ENCODE data around the gene DIP2B.

DIP2B gene

DNA sequence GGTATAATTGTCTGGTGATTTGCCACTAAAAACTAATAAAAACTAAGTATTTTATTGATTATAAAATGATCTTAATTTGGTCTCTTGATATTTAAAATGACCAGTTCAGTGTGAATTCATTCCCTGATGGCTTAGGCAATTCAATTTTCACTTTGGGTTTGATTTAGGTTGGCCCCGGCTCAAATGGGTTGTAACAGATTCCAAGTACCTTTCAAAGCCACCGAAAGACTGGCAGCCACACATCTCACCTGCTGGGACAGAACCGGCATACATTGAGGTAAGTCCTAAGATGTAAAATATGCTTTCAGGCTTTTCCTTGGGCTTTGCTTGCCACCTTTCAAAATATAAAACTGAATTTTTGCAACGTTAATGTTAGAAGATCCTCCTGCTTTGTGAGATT lies 181.6 kb downstream of the DIP2B start:
- DNase-seq, result no peak

DNA sequence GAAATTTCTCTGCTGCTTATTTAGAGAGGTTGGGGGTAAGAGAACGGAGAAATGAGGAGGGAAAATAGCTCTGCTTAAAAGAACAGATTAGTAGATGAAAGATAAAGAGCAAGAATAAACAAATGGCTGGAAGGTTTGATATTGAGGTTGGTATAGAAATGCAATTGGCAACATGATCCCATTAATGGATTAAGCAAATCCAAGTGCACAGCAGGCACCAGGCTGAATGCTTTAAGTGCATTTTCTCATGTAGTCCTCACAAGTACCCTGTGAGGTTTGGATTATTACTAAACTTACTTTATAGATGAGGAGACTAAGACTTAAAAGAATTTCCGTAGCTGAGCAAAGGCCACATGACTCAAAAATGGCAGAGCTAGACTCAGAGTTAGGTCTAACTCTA lies 182.2 kb downstream of the DIP2B start:
- no peak for DNase-seq

DNA sequence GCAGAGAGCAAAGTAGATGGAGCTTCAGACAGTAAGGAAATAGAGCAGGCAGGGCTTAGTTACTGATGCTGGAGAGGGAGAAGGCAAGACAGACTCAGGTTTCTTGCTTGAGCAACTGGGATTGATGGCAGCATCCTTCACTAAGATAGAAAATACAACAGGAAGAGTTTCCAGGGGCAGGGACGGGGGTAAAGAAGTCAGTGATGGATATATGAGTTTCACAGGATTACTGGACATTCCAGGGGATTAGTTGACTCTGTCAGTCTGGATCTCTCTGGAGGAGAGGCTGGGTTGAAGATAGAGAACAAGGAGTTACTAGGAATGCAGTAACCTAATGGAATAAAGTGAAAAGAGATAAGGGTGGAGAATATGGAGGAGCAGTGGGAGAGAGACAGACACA lies 184.7 kb downstream of the DIP2B start:
- DNase-seq, result no peak

DNA sequence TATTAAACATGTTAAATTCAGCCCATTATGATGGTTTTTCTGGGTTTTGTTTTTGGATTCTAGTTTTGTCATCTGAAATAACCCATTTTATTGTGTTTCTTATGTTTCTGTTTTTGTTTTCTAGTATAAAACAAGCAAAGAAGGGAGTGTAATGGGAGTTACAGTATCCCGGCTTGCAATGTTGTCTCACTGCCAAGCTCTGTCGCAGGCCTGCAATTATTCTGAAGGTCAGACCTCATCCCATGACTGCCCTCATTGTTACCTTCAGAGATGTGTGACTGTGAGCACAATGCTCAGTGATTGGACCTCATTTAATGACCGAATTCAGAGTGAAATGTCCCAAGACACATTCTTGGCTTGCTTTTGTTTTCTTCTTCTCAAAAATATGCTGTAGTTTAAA lies 186.1 kb downstream of the DIP2B start:
- no peak for DNase-seq

DNA sequence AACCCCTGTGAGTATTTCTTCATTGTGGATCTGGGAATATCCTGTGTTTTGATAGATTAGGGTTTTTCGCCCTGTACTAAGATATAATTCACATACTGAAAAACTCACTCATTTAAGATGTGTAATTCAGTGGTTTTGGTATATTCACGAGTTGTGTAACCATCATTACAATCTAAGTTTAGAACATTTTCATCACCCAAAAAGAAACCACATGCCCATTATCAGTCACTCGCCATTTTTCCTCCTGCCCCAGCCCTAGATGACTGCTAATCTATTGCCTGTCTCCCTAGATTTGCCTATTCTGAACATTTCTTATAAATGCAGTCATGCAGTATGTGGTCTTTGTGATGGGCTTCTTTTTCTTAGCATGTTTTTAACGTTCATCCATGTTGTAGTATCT lies 191.2 kb downstream of the DIP2B start:
- DNase-seq, result no peak

DNA sequence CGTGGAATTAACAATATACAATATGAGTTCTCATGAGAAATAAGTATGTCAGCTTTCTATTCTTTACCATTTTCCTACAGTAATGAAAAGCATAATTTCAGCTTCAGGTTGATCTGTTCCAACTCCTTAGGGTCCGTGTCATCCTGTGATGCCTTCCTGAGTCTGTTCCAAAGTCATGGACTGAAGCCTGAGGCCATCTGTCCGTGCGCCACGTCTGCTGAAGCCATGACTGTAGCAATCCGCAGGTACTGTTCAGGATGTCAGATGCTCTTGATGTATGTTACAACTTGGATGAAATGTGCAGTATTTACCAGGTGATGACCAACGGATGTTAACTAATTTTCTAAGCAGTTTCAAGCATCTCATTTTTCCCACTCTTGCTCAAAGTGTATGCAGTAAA lies 192.1 kb downstream of the DIP2B start:
- DNase-seq, result no peak

DNA sequence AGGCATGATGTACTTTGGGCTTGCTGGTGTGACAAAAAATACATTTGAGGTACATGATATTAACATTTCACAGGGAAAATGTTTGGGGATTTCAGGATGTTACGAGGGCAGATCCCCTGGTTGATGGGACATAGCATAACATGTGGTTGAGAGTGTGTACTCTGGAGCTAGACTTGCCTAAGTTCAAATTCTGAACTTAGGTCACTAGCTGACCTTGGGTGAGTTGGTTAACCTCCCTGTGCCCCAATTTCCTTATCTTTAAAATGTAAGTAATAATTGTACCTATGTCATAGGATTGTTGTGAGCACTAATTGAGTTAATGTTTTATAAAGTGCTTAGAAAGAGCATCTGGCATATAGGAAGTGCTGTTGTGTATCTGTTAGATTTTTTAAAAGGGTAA lies 194.4 kb downstream of the DIP2B start:
- no peak for DNase-seq

DNA sequence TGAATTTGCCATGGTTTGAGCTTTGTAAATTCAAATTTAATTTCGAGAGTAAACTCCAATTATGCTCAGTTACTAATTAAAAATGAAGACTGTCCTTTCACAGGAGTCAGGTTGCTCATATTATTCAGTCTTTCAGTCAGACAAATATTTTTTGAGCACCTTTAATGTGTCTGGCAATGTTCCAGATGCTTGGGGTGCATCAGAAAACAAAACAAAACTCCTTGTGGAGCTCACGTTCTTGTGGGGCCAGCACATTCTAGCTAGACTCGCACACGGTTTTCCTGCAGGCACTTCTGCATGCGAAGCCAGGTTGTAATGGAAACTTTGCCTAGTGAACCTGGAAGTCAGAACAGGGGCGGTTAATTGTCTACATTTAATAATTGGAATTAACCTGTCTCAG lies 195.2 kb downstream of the DIP2B start:
- no peak for DNase-seq

DNA sequence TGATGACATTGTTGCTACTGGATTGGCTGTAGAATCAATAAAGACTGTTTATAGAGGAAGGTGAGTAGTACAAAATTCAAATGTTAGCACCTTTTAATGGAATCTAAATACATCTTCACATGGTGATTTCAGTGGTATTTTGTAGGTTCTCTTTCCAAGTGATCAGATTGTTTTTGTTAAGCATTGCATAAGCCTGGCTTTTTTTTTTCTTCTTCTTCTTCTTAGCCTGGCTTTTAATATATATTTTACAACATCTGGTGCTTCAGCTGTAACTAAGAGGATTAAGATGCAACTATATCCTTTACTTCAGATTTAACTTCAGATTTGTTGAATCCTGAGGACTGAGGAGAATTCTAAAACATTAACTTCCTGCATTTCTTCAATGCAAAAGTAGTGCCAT lies 201.8 kb downstream of the DIP2B start:
- no peak for DNase-seq

DNA sequence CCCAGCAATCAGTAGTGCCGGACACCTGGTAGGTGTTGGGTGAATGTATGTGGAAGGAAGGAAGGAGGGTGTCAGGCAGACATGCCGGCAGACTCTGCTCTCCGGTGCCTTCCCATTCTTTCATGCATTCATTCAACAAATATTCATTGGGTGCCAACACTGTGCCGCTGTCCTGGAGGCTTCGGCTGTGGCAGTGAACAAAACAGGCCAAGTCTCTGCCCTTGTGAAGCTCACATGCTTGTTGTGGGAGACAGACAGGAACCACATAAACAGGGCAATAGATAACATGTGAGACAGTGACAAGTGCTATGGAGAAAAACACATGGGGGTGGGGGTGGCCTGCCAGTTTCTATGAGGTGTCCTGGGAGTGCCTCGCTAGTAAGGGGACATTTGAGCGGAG lies 202.6 kb downstream of the DIP2B start:
- no peak for DNase-seq

DNA sequence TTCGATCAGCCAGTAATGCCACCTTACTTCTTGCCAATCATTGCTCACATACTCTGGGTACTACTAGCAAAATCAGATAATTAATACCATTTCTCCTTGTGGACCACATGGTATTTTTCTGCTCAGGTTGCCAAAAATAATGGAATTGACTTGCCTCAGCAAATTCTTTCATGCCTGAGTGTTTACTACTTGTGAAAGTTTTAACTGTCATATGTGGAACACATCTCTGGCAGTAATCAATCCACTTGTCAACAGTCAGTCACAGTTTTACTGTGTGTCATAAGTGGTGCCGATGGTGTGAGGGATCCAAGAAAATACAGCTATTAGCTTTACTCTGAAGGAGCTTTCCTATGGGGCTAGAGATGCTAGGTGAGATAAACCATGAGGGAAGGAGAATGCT lies 203.8 kb downstream of the DIP2B start:
- no peak for DNase-seq

DNA sequence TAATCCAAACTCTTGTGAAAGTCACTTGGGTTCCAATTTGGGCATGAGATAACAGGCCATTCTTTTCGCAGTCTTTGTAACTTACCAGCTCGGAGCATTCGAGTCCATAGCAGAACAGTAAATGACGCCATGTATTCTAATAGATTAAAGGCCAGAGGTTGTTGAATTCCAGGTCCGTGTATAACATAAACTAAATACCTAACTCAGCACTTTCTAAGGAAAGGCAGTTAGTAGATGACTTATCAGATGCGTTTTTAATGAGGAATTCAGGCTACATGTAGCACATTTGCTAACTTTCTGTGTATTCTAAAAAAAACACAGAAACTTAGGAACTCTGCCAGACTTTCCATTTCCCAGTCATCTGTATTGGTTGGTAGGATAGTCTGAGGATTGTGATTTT lies 206.3 kb downstream of the DIP2B start:
- no peak for DNase-seq

DNA sequence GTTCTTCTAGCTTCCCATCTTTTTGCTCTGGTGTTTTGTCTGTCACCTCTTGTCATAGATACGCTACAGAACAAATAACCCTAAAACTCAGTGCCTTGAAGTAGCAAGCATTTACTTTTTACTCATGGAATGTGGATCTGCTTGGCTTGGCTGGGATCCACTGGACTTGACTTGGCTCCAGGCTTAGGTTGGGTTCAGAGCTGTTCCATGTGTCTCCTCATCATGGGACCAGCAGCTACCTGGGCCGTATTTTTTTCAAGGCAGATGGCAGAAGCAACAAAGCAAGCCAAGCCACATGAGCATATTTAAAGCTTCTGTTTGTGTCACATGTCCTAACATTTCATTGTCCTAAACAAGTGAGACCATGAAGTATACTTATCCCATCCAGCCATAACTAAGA lies 210.4 kb downstream of the DIP2B start:
- DNase-seq, result no peak

DNA sequence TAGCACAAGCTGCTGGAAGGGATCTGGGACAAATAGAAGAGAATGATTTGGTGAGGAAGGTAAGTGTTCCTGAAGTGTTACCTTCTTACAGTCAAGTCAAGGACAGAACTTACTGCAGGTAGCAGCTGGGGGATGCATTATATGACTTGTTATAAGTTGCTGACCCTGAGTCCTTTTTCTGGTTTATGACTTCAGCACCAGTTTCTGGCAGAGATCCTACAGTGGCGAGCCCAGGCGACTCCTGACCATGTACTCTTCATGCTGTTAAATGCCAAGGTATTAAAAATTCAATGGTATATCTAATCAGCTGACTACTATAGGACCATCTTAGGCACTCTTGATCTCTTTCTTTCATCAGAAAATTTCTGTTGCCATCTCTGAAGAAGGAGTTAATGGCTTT lies 214.0 kb downstream of the DIP2B start:
- DNase-seq, result no peak

DNA sequence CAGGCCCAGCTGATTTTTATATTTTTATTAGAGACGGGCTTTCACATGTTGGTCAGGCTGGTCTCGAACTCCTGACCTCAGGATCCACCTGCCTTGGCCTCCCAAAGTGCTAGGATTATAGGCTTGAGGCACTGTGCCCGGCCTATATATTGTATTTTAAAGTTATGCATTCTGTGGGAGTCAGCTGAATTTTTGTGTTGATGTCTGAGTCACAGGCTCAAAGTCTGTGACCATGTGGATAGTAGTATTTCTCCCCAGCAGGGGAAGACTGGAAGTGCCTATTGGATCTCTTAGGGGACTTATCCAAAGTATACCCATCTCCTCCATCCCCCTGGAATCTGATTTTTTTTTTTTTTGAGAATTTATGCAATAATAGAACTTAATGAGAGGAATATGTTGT lies 215.3 kb downstream of the DIP2B start:
- no peak for DNase-seq

DNA sequence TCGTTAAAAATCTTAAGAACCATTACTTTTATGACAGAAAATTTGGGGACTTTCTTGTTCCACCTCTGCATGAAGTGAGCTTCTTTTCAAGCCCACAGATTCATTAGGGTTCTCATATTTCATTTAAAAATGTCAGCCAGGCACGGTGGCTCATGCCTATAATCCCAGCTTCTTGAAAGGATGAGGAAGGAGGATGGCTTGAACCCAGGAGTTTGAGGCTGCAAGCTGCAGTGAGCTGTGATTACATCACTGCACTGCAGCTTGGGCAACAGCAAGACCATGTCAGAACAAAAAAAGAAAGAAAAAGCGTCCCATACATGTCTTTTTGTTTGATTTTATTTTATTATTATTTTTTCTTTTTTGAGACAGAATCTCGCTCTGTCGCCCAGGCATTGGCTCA lies 215.7 kb downstream of the DIP2B start:
- DNase-seq, result no peak

DNA sequence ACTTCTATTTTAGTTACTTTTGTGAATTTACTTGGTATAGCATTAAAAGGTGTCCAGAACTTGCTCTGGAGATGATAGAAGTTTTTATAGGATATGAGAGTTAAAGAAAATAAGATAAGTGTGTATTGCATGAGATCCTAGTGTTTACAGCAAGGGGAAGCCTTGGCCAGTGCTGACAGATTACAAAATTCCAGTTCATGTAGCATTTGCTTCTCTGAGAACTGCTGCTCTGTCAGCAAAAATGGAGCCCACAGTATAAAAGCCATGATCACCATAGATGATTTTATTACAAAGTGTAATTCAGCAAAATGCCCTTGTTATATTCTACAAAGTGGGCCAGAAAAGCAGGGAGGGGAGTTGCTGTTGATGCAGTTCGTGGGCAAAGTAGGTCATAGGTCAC lies 219.1 kb downstream of the DIP2B start:
- no peak for DNase-seq

DNA sequence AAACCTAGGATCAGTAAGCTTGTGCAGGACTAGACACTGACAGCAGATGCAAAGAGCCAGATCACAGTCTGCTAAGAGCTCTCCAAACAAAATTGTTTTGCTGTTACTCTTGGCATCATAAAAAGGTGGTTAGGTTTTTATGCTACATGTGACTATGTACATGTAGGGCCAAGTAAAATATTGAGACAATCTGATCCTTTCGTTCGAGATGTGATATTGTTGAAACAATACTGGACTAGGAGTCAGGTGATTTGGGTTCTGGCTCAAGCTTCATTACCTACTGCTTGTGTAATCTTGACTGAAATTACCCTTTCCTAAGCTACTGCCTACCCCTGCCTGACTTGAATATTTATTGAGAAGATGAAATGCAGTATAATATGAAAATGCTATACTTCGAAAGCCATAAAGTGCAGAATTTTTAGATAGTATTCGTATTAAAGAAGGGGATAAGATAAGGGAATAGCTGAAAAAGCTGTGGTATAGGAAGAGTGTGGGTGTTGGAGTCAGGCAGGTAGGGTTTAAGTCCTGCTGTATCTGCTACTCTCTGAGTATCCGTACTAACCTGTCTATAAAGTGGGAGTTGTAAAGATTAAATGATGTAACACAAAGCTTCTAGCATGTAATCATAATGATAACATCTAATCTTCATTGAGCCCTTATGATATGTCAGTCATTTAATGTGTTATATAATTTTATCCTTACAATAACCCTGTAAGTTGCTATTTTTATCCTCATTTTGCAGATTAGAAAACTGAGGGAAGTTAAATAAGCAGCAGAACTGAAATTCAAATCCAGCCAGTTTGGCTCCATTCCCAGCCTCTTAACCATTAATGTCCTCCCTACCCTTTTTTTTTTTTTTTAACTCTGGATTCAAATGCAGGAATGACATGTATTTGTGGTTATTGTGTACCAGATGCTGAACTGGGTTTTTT lies 220.5 kb downstream of the DIP2B start:
- DNase-seq, result no peak

DNA sequence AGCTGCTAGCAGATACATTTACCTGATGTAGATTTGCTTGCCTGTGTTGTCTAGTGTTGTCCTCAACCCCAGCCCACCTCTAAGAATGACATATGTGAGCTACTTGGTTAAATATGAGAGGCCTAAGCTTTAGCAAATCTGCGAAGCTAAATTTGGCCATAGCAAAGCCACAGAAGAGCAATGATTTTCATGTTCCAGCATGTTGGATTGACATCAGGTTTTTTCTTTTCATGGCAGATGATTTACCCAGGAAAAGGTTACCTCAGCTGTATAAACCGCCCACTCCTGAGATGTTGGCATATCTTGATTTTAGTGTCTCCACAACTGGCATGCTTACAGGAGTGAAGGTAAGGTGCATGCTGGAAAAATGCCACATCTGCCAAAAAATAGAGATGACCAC lies 222.7 kb downstream of the DIP2B start:
- no peak for DNase-seq

DNA sequence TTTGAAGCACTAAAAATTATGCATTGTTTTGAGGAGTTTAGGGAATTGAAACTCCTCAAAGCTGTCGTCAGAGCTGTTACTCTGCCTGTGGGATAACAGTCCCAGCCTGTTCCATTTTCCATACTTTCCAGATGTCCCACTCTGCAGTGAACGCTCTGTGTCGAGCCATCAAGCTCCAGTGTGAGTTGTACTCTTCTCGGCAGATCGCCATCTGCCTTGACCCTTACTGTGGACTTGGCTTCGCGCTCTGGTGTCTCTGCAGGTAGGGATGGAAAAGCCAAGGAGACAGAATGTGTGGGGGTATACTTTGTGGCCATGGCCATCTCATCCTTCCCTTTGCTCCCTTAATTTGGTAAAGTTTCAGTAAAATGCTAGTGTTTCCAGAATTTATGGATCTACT lies 223.6 kb downstream of the DIP2B start:
- DNase-seq, result no peak

DNA sequence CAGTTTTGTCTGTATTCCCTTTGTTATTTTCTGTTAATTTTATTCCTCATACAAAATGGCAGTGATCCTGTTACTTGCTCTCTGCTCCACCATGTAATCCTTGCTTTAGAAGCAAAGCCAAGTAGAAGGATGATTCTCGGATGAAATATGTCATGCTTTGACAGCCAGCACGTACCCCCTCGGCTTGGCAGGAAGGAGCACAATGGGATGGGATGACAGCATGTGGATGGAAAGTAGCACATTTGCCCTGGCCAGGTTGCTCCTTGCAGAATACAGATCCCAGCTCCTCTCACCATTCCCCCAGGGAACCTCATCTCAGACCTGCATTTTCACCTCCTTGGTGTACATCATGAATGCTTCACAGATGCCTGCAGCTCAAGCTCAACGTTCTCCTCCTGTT lies 224.1 kb downstream of the DIP2B start:
- DNase-seq, result no peak

DNA sequence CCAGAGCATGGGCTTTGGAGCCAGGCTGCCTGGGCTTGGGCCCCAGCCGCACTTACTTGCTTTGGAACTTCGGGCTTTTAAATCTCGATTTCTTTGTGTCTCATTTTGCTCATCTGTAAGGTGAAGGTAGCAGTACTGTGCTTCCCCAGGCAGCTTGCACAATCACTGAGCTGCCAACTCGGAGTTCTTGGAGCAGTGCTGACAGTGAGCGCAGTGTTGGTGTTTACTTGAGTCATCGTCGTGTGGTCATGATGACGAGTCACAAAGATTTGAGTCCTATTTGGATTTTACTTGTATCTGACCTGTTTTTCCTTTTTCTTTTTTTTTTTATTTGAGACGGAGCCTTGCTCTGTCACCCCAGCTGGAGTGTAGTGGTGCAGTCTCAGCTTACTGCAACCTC lies 227.8 kb downstream of the DIP2B start:
- DNase-seq, result no peak

DNA sequence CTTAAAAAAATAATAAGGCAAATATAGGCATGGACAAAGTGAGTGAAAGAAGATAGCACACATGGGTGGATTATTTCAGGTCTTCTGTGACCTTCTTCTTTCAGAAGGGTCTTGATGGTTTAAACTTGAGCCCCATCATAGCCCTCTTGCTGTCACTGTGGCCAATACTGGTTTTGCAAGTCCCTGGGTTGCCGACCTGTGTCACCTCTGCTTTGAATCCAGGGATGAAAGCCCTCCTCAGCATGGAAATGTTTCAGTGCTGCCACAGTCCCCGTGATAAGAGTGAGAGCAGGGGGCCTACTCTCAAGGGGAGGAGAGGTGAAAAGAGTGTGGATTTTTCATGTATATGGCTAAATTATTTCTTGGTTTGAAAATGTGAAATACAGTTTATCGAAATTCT lies 228.9 kb downstream of the DIP2B start:
- no peak for DNase-seq

DNA sequence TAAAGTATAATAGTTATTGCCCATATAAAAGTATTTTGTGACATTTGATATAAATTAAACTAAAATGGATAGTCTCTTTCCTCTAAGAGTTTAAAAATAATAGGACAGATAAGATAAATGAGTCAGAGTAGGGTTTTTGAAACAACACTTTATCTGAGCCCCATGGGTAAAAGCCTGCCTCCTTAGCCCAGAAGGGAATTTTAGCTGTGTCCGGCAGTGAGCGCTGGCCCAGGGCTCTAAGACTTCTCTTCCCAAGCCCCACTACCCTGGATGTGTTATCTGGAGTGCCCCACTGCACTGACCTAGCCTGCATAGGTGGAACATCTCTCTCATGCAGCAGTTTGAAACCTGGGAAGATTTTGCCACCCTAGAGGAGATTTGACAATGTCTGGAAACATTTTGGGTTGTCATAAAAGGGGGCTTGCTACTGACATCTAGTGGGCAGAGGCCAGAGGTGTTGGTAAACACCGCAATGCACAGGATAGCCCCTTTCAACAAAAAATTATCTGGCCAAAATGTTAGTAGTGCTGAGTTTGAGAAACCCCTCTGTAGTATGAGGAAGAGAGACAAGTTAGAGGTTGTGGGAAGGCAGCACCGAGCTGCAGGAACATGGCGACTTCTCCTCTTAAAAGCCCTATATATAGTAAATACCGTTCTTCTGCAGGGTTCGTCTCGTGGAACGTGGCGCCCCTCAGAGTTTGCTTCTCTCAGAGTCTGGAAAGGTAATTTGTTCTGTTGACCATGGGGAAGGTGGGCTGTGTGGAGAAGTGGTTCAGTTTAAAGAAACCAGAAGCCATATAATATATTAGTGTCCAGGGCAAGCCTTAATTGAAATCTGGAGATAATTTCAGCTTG lies 229.9 kb downstream of the DIP2B start:
- no peak for DNase-seq
